ENCODE results near the gene CRTC2.
A peak's percentile ranks its signal among the peaks of the same experiment; 100 is the strongest.

The CRTC2 gene

DNA sequence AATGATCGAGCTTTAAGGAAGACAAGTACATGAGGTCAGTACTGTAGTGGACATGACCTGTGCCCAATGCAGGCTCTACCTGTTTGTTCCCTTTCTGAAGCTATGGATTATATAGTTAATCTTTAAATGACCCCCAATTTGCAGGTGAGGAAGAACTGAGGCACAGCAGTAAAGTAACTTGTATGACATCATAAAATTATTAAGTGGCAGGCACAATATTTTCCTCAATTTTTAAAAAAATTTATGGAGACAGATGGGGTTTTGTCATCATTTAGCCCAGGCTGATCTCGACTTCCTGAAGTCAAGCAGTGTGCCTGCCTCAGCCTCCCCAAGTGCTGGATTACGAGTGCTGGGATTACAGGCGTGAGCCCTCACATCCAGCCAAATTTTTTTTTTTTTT lies 32.0 kb downstream of the CRTC2 start:
- no peak for TF ChIP-seq FOXP2 (optimal IDR thresholded peaks at IDR 0.05; ENCODE audit: borderline replicate concordance, extremely low read depth, extremely low read length, insufficient read depth)
- TF ChIP-seq POLR2AphosphoS5 (IDR thresholded peaks at IDR 0.05; ENCODE audit: low read depth, low read length): no peak
- TF ChIP-seq TAF1 (IDR thresholded peaks at IDR 0.05; ENCODE audit: borderline replicate concordance, insufficient read depth, low read length): no peak
- TF ChIP-seq, protein P1, sequence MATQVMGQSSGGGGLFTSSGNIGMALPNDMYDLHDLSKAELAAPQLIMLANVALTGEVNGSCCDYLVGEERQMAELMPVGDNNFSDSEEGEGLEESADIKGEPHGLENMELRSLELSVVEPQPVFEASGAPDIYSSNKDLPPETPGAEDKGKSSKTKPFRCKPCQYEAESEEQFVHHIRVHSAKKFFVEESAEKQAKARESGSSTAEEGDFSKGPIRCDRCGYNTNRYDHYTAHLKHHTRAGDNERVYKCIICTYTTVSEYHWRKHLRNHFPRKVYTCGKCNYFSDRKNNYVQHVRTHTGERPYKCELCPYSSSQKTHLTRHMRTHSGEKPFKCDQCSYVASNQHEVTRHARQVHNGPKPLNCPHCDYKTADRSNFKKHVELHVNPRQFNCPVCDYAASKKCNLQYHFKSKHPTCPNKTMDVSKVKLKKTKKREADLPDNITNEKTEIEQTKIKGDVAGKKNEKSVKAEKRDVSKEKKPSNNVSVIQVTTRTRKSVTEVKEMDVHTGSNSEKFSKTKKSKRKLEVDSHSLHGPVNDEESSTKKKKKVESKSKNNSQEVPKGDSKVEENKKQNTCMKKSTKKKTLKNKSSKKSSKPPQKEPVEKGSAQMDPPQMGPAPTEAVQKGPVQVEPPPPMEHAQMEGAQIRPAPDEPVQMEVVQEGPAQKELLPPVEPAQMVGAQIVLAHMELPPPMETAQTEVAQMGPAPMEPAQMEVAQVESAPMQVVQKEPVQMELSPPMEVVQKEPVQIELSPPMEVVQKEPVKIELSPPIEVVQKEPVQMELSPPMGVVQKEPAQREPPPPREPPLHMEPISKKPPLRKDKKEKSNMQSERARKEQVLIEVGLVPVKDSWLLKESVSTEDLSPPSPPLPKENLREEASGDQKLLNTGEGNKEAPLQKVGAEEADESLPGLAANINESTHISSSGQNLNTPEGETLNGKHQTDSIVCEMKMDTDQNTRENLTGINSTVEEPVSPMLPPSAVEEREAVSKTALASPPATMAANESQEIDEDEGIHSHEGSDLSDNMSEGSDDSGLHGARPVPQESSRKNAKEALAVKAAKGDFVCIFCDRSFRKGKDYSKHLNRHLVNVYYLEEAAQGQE (IDR thresholded peaks at IDR 0.05; ENCODE audit: insufficient read depth in 1 of 2, low read depth in 2 of 2, low read length in 2 of 2): no peak
- no peak for TF ChIP-seq SIN3A (IDR thresholded peaks at IDR 0.05; ENCODE audit: borderline replicate concordance, insufficient read depth, low read length)

- TF ChIP-seq, protein P1 (IDR thresholded peaks at IDR 0.05; ENCODE audit: insufficient read depth in 1 of 2, low read depth in 2 of 2, low read length in 2 of 2): no peak; a peak in 1 of 4 replicates
- peak; percentile 79; the same call in 1 of the 2 replicates for TF ChIP-seq TAF1 (IDR thresholded peaks at IDR 0.05; ENCODE audit: borderline replicate concordance, insufficient read depth, low read length)
- peak; percentile 73 for TF ChIP-seq POLR2AphosphoS5 (IDR thresholded peaks at IDR 0.05; ENCODE audit: low read depth, low read length)
These were observed 35.2 kb downstream of the CRTC2 start, which contains the start of gene GATAD2B for GRCh38 chr1:153922972-153923925. GATAD2B (minus strand) TSS chr1:153922972; CDS start chr1:153828347, 94,625 bp downstream.

DNA sequence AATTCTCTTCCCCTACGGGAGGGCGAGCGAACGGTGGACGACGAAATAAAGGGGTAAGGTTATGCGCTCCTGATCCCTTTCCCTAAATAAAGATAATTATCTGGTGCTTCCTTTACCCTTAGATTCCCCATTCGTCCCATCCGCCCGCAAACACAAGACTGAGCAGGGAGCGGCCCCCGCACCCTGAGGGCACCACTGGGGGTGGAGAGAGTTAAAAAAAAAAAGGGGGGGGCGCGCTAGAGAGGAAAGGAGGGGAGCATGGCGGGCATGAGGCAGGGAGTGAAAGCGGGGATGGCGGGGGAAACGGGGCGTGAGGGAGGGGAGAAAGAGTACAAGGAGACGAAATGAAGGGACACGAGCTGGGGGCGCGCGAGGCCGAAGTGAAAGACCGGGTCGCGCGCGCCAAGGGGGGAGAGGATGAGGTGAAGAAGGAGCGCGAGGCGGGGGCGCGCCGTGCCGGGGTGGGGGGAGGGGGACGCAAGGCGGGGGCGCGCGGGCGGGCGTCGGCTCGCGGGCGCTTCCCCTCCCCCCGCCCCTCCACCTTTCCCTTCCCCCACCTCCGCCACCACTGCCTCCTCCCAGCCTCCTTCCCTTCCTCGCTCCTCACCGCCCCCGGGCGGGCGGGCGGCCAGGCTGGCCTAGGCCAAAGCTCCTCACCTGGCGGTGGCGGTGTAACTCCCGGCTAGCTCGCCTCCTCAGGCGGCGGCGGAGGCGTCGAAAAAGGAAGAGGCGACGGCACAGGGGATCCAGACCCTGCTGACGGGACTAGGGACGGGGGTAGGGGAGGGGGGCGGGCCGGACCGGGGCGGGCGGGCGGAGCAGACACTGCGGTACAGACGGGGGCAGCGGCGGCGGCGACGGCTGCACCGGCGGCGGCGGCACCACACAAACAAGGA lies 36.1 kb downstream of the CRTC2 start:
- TF ChIP-seq TAF1 (IDR thresholded peaks at IDR 0.05; ENCODE audit: borderline replicate concordance, insufficient read depth, low read length) (peak; percentile 52; the same call in 1 of the 2 replicates), FOXP2 (optimal IDR thresholded peaks at IDR 0.05; ENCODE audit: borderline replicate concordance, extremely low read depth, extremely low read length, insufficient read depth) (peak; percentile 74), SIN3A (IDR thresholded peaks at IDR 0.05; ENCODE audit: borderline replicate concordance, insufficient read depth, low read length) (peak; percentile 4; the same call in 1 of the 2 replicates), POLR2AphosphoS5 (IDR thresholded peaks at IDR 0.05; ENCODE audit: low read depth, low read length) (peak; percentile 39; the same call in 1 of the 2 replicates)
- TF ChIP-seq, protein P1 (IDR thresholded peaks at IDR 0.05; ENCODE audit: insufficient read depth in 1 of 2, low read depth in 2 of 2, low read length in 2 of 2): no peak

GRCh38 chr1:153921803-153922075 lies 36.7 kb downstream of the CRTC2 start:
- peak; percentile 37; the same call in 1 of the 2 replicates for TF ChIP-seq SIN3A (IDR thresholded peaks at IDR 0.05; ENCODE audit: borderline replicate concordance, insufficient read depth, low read length)
- no peak for TF ChIP-seq TAF1 (IDR thresholded peaks at IDR 0.05; ENCODE audit: borderline replicate concordance, insufficient read depth, low read length)
- no peak for TF ChIP-seq POLR2AphosphoS5 (IDR thresholded peaks at IDR 0.05; ENCODE audit: low read depth, low read length)

DNA sequence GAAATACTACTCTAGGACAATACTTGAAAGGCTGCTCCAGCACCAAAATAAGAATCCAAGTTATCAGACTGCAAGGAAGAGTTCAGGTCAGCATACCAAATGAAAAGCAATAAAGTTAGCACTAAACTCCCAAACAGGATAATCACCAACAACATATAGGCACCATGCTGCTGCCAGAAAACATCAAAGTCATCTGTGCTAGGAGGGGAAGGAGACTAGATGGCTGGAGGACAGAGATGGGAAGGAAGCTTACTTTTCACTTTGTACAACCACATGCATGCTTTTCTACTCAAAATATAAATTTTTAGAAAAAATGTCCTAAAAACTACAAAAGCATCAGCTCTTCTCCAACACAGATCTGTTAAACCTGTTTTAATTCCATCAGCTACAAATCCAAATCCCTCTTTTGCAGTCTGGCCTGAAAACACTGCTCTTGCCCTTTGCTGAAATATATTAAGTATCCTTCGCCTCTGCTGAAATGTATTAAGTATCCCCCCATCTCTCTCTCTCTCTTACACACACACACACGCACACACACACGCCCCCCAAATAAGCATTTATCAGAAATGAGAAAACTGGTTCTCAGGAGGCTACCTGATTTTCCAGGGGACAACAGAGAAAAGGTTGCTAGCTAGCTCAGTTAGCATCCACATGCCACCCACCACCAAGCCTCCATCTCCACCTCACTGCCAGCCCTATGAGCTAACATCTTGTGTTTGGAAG lies 37.2 kb downstream of the CRTC2 start:
- no peak for TF ChIP-seq SIN3A (IDR thresholded peaks at IDR 0.05; ENCODE audit: borderline replicate concordance, insufficient read depth, low read length)
